ENCODE data around the gene EPHA6. TPM values are rescaled to one million over a fixed set of nuclear protein-coding genes. Genes with fewer than 3 reads are reported as not detected.

The EPHA6 gene
- total RNA-seq, 4 donors from 2014 or later, result 0.94 to 1.8 (median 1.00) TPM

- no peak for TF ChIP-seq CTCF (IDR thresholded peaks at IDR 0.05; ENCODE audit: low read depth)
Observed at GRCh38 chr3:97612632-97613031, 798.2 kb downstream of the EPHA6 start.

- TF ChIP-seq CTCF (IDR thresholded peaks at IDR 0.05; ENCODE audit: low read depth), result no peak
Observed at GRCh38 chr3:97613139-97613538, 798.7 kb downstream of the EPHA6 start.

GRCh38 chr3:97636465-97636864 lies 822.1 kb downstream of the EPHA6 start:
- no peak for TF ChIP-seq CTCF (IDR thresholded peaks at IDR 0.05; ENCODE audit: low read depth)

- TF ChIP-seq CTCF (IDR thresholded peaks at IDR 0.05; ENCODE audit: low read depth), result no peak
Observed at GRCh38 chr3:97646932-97647331, 832.5 kb downstream of the EPHA6 start.

GRCh38 chr3:97647441-97647982 lies 833.1 kb downstream of the EPHA6 start:
- TF ChIP-seq CTCF (IDR thresholded peaks at IDR 0.05; ENCODE audit: low read depth), result no peak

- no peak for TF ChIP-seq CTCF (IDR thresholded peaks at IDR 0.05; ENCODE audit: low read depth)
Observed at GRCh38 chr3:97655971-97656370, 841.6 kb downstream of the EPHA6 start.

GRCh38 chr3:97656638-97657037 lies 842.2 kb downstream of the EPHA6 start:
- TF ChIP-seq CTCF (IDR thresholded peaks at IDR 0.05; ENCODE audit: low read depth), result no peak
